Measurements from ENCODE around the gene CHCHD2. TPM values are rescaled to one million over a fixed set of nuclear protein-coding genes. Genes with fewer than 3 reads are reported as not detected.
"Not testable (repeated sequence)": the region's sequence is repeated elsewhere in the genome, so short reads cannot be mapped to it uniquely, and the experiment has no call there.

Gene CHCHD2, protein sequence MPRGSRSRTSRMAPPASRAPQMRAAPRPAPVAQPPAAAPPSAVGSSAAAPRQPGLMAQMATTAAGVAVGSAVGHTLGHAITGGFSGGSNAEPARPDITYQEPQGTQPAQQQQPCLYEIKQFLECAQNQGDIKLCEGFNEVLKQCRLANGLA
- 535 and 541 TPM in 2 replicates for total RNA-seq

DNA sequence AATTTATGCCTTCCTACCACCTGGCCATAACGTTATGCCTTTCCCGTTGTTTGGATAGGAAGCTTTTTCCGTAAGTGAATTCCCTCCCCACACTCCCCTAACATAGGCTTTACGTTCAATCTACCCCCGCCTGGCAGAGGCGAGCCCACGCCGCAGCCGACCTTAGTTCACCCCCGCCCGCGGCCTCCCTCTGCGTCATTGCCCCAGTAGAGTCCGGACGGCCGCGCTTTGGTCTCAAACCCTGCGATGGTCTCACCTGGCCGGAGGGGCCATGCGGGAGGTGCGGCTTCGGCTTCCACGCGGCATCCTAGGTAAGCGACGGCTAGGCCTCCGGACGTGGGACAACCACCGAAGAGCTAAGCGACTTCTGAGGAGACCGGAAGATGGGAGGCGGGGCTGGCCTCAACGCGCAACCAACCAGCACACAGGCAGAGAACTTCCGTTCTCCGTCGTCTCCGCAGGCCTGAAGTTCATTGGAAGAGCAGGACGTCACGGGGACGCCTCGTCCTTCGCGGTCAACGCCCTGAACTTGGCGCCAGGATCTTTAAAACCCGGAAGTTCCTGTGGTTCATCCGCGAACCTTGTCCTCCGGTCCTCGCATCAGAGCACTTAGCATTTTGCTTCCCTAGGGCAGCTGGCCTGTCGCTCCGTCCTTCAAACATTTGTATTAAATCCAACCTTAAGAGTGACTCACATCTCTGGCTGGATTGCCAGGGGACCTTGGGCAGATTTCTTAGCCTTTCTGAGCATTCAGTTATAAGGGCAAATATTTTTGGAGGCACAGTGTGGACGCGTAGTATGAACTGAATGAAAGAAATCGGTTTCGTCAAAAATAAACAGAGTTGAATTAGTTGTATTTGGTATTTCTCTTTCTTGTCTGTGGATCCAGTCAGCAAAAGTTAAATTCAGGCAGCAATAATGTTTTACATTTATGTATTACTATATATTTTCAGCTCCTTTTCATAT lies at the start of gene CHCHD2:
Gene CHCHD2 (minus strand): TSS at position 369 of the 966 bp plus-strand sequence. CDS start 63 bp downstream, at position 306.
- intact Hi-C loops (cut with micrococcal nuclease), result loop anchor here (1.0 to 5.0 kb wide), 8 partner anchors 42 to 1347 kb away; partner anchors contain the start of genes CCT6A, MRPS17, PSPH and SEC61G

DNA sequence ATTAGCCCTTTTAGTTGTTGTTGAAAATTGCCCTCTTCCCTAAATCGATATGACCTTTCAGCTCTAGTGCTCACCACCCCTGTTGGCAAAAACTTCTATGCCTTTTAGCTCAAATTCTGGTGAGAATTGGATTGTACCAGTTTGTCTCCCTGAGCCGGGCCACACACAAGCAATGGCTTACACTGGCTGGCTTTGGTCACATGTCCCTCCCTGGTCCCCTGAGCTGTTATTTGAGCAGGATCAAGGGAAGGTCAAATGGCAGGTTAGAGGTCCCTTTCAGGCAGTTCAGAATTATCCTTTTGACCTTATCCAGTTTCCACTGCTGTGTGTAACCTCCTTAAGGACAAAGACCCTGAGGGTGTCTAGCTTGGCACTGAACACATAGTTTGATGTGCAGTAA lies 24.8 kb upstream of the CHCHD2 start:
- intact Hi-C loops (cut with micrococcal nuclease), result not testable (repeated sequence)

DNA sequence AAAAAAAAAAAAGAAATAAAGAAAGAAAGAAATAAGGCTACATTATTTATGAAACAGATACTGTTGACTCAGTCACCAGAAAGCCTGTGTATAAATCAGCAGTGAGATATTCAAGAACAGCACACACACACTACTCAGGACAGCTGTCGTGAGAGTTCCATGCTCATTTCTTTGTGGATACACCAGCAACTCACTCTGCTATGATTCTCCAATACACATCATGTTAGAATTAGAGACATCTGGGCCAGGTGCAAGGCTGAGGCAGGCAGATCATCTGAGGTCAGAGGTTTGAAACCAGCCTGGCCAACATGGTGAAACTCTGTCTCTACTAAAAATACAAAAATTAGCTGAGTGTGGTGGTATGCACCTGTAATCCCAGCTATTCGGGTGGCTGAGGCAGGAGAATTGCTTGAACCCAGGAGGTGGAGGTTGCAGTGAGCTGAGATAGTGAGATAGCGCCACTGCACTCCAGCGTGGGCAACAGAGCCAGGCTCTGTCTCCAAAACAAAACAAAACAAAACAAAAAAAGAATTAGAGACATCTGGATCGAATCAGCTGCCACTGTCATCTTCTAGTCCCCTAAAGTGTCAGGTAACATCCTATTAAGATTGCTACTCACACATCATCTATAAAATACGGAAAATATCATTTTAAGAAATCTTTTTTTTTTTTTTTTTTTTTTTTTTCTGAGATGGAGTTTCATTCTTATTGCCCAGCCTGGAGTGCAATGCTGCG lies 21.1 kb upstream of the CHCHD2 start:
- intact Hi-C loops (cut with micrococcal nuclease), result no loop called here

DNA sequence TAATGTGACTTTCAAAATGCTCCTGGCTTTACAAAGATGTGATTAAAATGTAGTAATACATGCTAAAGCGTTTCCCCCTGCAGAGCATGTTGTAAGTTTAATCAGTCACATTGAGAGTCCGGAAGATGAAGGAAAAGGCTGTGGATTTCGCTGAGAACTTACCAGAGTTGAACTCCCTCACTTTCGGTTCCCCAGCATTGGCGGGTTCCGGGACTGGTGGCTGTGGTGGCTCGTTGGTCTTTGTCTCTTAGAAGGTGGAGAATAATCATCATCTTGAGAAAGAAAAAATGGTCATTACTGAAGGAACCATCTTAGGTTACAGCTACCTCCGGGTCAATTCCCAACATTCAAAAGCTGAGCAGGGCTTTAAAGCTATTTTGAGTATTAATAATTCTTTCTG lies 19.6 kb upstream of the CHCHD2 start:
- intact Hi-C loops (cut with micrococcal nuclease), result no loop called here

DNA sequence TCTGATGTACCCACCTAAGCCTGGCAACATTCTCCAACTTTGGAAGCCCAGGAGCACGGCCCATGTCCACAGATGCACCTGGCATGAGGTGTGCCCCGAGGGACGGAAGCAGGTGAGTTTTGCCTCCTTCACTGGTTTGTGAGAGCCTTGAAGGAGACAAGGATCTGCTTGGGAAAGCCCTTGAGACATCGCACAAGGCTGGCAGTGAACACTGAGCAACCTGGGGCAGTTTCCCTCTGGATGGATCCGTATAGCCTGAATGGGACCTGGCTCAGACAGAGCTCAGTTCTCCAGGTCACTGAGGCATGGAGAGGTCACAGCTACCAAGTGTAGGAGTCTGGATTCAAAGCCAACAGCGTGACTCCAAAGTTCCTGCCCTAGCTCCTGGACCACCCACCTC lies 18.7 kb upstream of the CHCHD2 start:
- intact Hi-C loops (cut with micrococcal nuclease), result no loop called here

DNA sequence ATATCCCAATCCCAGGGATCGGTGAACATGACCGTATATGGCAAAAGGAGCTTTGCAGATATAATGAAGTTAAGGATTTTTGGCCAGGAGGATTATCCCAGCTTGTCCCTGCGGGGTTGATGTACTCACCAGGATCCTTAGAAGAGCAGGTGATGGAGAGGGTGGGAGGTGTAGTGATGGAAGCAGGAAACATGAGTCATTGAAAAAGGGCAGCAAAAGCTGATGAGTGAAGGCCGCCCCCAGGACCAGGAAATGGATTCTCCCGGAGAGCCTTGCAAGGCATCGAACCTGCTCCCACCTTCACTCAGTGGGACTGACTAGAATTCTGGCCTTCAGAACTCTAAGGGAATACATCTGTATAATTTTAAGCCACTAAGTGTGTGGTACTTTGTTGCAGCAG lies 15.2 kb upstream of the CHCHD2 start:
- intact Hi-C loops (cut with micrococcal nuclease), result no loop called here

DNA sequence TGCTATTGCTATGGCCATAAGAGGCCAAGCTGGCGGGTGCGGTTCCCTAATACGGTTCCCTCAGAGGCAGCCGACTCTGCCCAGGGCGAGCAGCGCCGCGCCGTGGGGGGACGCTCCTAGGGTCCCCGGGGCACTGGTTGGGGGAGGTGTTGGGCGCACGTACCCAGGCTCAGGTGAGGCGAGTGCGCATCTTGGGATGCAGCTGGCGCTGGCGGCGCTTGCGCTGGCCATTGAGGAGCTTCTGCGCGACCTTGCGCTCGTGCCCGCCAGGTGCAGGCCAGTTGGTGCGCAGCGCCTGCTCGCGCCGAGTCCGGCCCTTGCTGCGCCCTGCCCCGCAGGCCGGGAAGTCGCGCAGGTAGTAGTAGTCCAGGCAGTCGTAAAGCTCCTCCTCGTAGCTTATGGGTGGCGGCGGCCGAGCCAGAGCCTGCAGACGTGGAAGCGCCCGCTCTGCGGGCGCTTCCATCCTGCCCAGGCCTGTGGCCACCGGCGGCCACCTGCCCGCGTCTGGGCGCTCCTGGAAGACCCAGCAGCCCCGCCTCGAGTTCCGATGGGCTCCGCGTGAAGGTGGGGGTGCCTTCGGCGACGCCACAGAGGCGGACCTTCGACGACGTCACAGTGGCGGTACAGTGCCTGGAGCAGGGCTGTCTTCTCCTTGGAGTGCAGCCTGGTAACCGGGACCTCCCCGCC lies 9.7 kb upstream of the CHCHD2 start, which contains the start of gene NUPR2:
Gene NUPR2 (minus strand): TSS at position 566 of the 687 bp plus-strand sequence. CDS start 103 bp downstream, at position 463.
- intact Hi-C loops (cut with micrococcal nuclease), result no loop called here

DNA sequence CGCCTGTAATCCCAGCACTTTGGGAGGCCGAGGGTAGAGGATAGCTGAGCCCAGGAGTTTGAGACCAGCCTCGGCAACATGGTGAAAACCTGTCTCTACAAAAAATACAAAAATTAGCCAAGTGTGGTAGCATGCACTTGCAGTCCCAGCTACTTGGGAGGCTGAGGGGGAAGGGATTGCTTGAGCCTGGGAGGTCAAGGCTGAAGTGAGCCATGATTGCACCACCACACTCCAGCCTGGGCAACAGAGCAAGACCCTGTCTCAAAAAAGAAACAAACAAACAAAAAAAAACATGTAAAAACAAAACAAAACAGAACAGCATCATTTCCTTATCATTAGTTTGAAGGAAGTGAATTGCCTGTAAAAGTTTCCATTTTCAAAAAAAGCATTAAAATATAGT lies 6.0 kb upstream of the CHCHD2 start:
- intact Hi-C loops (cut with micrococcal nuclease), result not testable (repeated sequence)

DNA sequence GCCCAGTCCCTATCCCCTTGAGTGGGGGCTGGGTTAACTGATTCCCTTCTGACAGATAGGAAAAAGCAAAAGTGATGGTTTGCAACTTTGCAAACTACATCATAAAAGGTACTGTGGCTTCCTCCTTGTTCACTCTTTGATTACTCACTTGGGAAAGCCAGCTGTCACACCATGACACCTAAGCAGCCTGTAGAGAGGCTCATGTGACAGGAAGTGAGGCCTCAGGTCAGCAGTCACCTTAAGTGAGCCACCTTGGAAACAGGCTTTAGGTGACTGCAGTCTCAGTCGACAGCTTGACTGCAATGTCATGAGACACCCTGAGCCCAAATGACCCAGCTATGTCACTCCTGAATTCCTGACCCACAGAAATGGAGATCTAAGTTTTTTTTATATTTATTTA lies 4.3 kb upstream of the CHCHD2 start:
- intact Hi-C loops (cut with micrococcal nuclease), result no loop called here

DNA sequence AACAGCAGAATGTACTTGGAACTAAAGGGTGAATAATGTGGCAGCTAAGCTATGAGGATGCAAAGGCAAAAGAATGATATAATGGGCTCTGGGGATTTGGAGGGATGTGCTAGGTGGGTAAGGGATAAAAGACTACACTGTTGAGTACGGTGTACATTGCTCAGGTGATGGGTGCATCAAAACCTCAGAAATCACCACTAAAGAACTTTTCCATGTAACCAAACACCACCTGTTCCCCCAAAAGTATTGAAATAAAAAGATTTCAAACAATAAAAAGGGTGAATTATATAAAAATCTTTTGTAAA lies 1.6 kb upstream of the CHCHD2 start:
- intact Hi-C loops (cut with micrococcal nuclease), result loop anchor here (5.0 kb wide), 1 partner anchor 536 kb away; the partner anchor contains the start of gene VOPP1

DNA sequence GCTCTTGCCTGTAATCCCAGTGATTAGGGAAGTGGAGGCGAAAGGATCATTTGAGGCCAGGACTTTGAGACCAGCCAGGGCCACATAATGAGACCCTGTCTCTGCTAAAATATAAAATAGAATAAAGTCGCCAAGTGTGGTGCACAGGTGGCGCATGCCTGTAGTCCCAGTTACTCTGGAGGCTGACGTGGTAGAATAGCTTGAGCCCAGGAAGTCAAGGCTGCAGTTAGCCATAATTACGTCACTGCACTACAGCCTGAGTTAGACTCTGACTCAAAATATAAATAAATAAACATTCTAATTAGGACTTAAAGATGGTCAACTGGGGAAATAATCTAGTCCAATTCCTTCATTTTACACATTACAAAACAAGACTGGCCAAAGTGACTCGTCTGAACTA lies 768 bp downstream of the CHCHD2 start:
- intact Hi-C loops (cut with micrococcal nuclease), result loop anchor here (5.0 kb wide), 1 partner anchor 533 kb away; the partner anchor contains the start of gene VOPP1

DNA sequence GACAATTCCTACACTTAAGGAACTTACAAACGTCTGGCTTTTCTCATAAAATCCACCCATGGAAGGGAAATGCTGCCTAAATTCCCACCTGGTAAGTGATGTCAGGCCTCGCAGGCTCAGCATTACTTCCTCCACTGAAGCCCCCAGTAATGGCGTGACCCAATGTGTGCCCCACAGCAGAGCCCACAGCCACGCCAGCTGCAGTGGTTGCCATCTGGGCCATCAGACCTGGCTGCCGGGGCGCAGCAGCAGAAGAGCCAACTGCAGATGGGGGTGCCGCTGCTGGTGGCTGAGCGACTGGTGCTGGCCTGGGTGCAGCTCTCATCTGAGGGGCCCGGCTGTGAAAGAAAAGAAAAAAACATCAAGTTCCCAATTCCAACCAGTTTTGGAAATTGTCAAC lies 2.1 kb downstream of the CHCHD2 start:
- intact Hi-C loops (cut with micrococcal nuclease), result not testable (repeated sequence)

DNA sequence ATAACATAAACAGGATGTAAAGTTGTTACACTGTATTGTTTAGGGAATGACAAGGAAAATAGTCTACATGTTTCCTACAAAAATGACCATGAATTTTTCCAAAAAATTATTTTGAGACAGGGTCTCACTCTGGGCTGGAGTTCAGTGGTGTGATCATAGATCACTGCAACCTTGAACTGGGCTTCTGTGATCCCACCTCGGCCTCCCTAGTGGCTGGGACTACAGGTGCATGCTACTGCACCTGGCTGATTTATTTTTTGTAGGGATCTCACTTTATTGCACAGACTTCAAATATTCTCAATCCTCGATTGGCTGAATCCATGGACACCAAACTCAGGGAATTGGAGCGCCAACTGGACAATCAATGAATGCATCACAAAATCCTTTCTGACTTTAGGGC lies 6.6 kb downstream of the CHCHD2 start:
- intact Hi-C loops (cut with micrococcal nuclease), result no loop called here

DNA sequence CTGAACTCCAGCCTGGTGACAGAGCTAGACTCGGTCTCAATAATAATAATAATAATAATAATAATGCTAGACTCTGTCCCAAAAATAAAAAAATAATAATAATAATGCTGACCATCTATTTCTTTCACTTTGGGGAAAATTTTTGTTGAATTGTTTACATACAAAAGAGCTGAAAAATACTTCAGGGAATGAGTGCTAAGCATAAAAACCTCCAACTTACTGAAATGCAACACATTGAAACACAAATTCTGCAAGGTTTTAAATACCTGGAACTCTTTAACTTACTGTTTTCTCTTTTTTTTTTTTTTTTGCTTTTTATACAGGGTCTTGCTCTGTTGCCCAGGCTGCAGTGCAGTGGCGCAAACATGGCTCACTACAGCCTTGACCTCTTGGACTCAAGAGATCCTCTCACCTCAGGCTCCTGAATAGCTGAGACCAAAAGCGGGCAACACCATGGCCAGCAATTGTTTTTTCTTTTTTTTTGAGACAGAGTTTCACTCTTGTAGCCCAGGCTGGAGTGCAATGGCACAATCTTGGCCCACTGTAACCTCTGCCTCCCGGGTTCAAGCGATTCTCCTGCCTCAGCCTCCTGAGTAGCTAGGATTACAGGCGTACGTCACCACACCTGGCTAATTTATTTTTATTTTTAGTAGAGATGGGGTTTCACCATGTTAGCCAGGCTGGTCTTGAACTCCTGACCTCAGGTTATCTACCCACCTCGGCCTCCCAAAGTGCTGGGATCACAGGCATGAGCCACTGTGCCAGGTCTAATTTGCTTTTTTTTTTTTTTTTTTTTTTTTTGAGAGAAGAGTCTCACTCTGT lies 7.9 kb downstream of the CHCHD2 start:
- intact Hi-C loops (cut with micrococcal nuclease), result not testable (repeated sequence)

DNA sequence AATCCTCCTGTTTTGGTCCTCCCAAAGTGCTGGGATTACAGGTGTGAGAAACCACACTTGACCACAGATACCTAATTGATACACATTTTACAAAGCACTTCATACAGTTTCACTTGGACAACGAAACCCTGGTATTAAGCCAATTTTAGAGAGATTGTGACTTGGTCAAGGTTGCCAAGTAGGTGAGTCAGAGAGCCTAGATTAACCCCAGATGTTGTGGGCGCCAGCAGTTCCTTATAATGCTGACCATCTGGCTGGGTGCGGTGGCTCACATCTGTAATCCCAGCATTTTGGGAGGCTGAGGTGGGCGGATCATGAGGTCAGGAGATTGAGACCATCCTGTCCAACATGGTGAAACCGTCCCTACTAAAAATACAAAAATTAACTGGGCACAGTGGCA lies 8.6 kb downstream of the CHCHD2 start:
- intact Hi-C loops (cut with micrococcal nuclease), result no loop called here

DNA sequence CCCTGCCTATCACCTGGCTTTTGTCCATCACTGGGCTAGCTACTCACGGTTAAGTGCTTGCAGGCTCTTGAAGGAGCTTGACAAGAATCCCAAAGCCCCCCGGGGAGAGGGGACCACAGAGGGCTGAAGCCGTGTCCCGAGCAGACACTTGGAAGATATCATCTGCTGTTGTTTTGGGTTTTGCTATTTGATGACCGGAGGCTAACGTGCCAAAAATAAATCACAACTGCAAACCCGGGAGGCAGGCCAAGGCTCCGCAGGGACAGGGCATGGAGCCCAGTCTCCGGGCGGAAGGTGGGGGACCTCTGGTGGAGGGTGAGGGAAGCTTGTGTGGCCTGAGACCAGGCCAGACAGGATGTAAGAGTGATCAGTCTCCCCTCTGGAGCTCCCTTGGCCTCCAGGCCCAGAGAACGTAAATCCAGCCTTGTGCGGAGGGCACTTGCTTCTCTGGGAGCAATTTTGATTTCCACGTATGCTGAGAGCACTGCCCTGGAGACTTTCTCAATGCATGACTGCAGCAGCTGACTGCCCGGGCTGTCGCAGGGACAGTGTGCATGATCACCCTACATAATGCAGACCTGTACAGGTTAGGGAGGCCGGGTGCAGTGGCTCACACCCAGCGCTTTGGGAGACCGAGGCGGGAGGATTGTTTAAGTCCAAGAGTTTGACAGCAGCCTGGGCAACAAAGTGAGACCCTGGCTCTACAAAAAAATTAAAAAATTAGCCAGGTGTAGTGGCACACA lies 13.3 kb downstream of the CHCHD2 start, which contains the start of gene PHKG1:
Gene PHKG1 (minus strand): TSS at position 164 of the 743 bp plus-strand sequence. CDS start 4,011 bp downstream, outside the sequence.
- intact Hi-C loops (cut with micrococcal nuclease), result no loop called here

DNA sequence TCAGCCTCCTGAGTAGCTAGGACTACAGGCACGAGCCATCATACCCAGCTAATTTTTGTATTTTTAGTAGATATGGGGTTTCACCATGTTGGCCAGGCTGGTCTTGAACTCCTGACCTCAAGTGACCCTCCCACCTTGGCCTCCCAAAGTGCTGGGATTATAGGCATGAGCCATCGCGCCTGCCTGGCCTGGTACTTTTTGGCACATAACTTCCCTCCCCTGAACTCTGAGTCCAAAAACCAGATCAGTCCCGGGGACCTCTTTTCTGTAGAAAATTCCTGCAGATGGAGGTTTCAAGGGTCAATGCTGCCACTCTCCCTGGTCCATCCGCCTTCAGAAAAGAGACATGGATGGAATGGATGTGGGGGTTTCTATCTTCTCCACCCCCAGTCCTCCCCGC lies 13.9 kb downstream of the CHCHD2 start:
- intact Hi-C loops (cut with micrococcal nuclease), result not testable (repeated sequence)

DNA sequence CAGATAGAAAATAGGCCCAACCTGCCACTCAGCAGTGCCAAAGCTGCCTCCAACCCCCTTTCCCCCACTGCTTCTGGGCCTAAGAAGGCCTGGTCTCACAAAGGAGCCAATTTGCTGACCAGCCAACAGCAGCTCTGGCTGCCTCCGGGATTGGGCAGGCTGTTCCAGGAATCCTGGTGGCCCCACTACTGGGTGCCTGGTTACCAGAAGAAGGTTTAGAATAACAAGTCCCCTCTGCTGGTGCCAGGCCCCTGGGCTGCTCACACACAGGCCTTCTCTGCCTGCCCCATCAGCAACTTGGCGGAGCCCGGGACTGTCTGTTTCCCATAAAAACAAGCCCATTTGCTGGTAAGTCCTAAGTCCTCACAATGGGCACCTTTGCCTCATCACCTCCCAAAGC lies 14.7 kb downstream of the CHCHD2 start:
- intact Hi-C loops (cut with micrococcal nuclease), result no loop called here

DNA sequence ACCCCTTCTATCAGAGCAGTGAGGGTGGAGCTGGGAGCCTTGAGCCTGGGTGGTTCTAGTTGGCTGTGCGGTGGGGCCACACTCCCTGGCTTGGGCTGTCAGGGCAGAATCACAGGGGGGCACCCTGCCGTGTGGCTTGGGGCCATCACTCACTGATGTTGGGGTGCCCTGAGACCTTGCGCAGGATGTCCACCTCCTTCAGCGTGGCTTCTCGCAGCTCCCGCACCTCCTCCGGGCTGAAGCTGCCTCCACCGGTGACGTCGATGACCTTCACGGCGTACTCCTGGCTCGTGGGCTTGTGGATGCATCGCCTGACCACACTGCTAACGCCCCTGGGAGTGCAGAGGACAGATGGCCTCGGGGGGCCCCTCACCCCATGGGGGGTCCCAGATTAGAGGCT lies 18.8 kb downstream of the CHCHD2 start:
- intact Hi-C loops (cut with micrococcal nuclease), result no loop called here

All from T-helper 2 cell treated with Interferon-gamma antibody and Interleukin-4, amounts not matched to agents 100 ng/mL and 5 ng/mL, for 36 hours (primary cell).